SK-N-MC (cell line): ENCODE measurements around the gene MAP6.
"Not testable (repeated sequence)": the region's sequence is repeated elsewhere in the genome, so short reads cannot be mapped to it uniquely, and the experiment has no call there.

Experiments used
- DNase-seq: peaks from one replicate; pipeline ENCODE4 v3.0.0-alpha.2; 2011; ENCODE audit warnings: low read depth, low spot score
- H3K27ac ChIP-seq: fragments of 200-600 bp; sonication (generic); 2 replicates; pipeline ENCODE4 v1.5.1; 2016; ENCODE audit warnings: mixed run types
- H3K36me3 ChIP-seq: fragments of 200-600 bp; sonication (generic); 2 replicates; pipeline ENCODE4 v1.6.1; 2017; ENCODE audit warnings: antibody characterized with exemption, low read length, mixed read lengths; ENCODE audit not compliant: insufficient read depth
- H3K4me3 ChIP-seq: fragments of 200-600 bp; sonication (generic); 2 replicates; pipeline ENCODE4 v1.5.1; 2016
- H3K9ac ChIP-seq: fragments of 200-600 bp; sonication (generic); 2 replicates; pipeline ENCODE4 v1.8.0; 2017; ENCODE audit warnings: mixed run types, mixed read lengths; ENCODE audit not compliant: insufficient read length
- H3K9me3 ChIP-seq: fragments of 200-600 bp; sonication (generic); 2 replicates; pipeline ENCODE4 v1.6.1; 2017; ENCODE audit warnings: low read depth, mild to moderate bottlenecking, antibody characterized with exemption, low read length, moderate library complexity, mixed read lengths
- EZH2 ChIP-seq: fragments of 200-600 bp; sonication (generic); IDR thresholded peaks from one replicate; pipeline ENCODE4 v1.6.1; 2017; ENCODE audit warnings: antibody characterized with exemption
- FOXP2 ChIP-seq: optimal IDR thresholded peaks from 2 replicates; pipeline ENCODE3; 2011; ENCODE audit warnings: mild to moderate bottlenecking, moderate library complexity; ENCODE audit not compliant: insufficient read depth; ENCODE audit errors: extremely low read length, control extremely low read depth
- POLR2AphosphoS5 ChIP-seq: IDR thresholded peaks from 2 replicates; pipeline ENCODE4 v1.6.1; 2012; ENCODE audit warnings: mild to moderate bottlenecking, low read depth, low read length, borderline replicate concordance

MAP6 gene

GRCh38 chr11:75697906-75698581, 29.2 kb upstream of the MAP6 start:
- Histone ChIP-seq H3K9me3 (no peaks in the 10 kb centered on the region), H3K27ac (no peak overlapping the region), H3K9ac (no peak overlapping the region), H3K4me3 (no peak overlapping the region), H3K36me3 (no peaks in the 10 kb centered on the region)
- TF ChIP-seq FOXP2 = no peak
- no peak for TF ChIP-seq EZH2
- TF ChIP-seq POLR2AphosphoS5 = no peak
- no peak for DNase-seq

GRCh38 chr11:75691804-75692203, 23.0 kb upstream of the MAP6 start:
- no peak for TF ChIP-seq FOXP2
- TF ChIP-seq EZH2 = no peak
- TF ChIP-seq POLR2AphosphoS5 = no peak
- Histone ChIP-seq H3K27ac (no peak overlapping the region), H3K36me3 (no peaks in the 10 kb centered on the region), H3K9ac (no peak overlapping the region), H3K9me3 (no peaks in the 10 kb centered on the region), H3K4me3 (no peak overlapping the region)
- no peak for DNase-seq

GRCh38 chr11:75689863-75690609, 21.2 kb upstream of the MAP6 start:
- H3K27ac ChIP-seq = no peak overlapping the region
- H3K9ac ChIP-seq = no peak overlapping the region
- H3K4me3 ChIP-seq = no peak overlapping the region
- no peak for TF ChIP-seq FOXP2
- no peak for TF ChIP-seq EZH2
- no peak for TF ChIP-seq POLR2AphosphoS5
- H3K9me3 ChIP-seq = no peaks in the 10 kb centered on the region
- no peak for DNase-seq
- no peaks in the 10 kb centered on the region for H3K36me3 ChIP-seq

- not testable (repeated sequence) for DNase-seq, H3K36me3 ChIP-seq, H3K9me3 ChIP-seq, H3K27ac ChIP-seq, H3K9ac ChIP-seq, H3K4me3 ChIP-seq
Observed at GRCh38 chr11:75683856-75684255, 15.0 kb upstream of the MAP6 start.

- Histone ChIP-seq H3K4me3 (no peak overlapping the region), H3K27ac (no peak overlapping the region), H3K36me3 (no peaks in the 10 kb centered on the region), H3K9me3 (no peaks in the 10 kb centered on the region), H3K9ac (no peak overlapping the region)
- no peak for DNase-seq
- TF ChIP-seq EZH2 (no peak), POLR2AphosphoS5 (no peak), FOXP2 (no peak)
Observed at GRCh38 chr11:75679566-75679965, 10.7 kb upstream of the MAP6 start.

- H3K36me3 ChIP-seq = no peaks in the 10 kb centered on the region
- H3K4me3 ChIP-seq = no peak overlapping the region
- no peak for DNase-seq
- H3K9me3 ChIP-seq = no peaks in the 10 kb centered on the region
- no peak overlapping the region for H3K27ac ChIP-seq
- H3K9ac ChIP-seq = no peak overlapping the region
- no peak for TF ChIP-seq EZH2
- no peak for TF ChIP-seq POLR2AphosphoS5
Observed at GRCh38 chr11:75678620-75679259, 9.9 kb upstream of the MAP6 start.

GRCh38 chr11:75677909-75678308, 9.1 kb upstream of the MAP6 start:
- Histone ChIP-seq H3K9me3 (no peaks in the 10 kb centered on the region), H3K9ac (no peak overlapping the region)

GRCh38 chr11:75677275-75677674, 8.4 kb upstream of the MAP6 start:
- Histone ChIP-seq H3K9ac (no peak overlapping the region), H3K9me3 (no peaks in the 10 kb centered on the region), H3K36me3 (no peaks in the 10 kb centered on the region), H3K4me3 (no peak overlapping the region), H3K27ac (no peak overlapping the region)
- TF ChIP-seq EZH2 = no peak
- TF ChIP-seq FOXP2 = no peak
- TF ChIP-seq POLR2AphosphoS5 = no peak
- DNase-seq = no peak

More at GRCh38 chr11:75677909-75678308, 9.1 kb upstream of the MAP6 start:
- H3K36me3 ChIP-seq = no peaks in the 10 kb centered on the region
- no peak for DNase-seq
- no peak overlapping the region for H3K27ac ChIP-seq
- no peak overlapping the region for H3K4me3 ChIP-seq
- no peak for TF ChIP-seq EZH2
- no peak for TF ChIP-seq POLR2AphosphoS5
- no peak for TF ChIP-seq FOXP2
